Non-pigmented ciliary epithelial cell (primary cell): ENCODE results near the gene PWWP2B.

Experiments used
- DNase-seq: peaks from one replicate; pipeline ENCODE4 v3.0.0-alpha.2; 2010; ENCODE audit warnings: low read depth

PWWP2B gene

GRCh38 chr10:132394936-132395703 is 1.9 kb upstream of the PWWP2B start:
- no peak for DNase-seq

GRCh38 chr10:132395704-132396493 is 1.1 kb upstream of the PWWP2B start:
- DNase-seq, result no peak

DNA sequence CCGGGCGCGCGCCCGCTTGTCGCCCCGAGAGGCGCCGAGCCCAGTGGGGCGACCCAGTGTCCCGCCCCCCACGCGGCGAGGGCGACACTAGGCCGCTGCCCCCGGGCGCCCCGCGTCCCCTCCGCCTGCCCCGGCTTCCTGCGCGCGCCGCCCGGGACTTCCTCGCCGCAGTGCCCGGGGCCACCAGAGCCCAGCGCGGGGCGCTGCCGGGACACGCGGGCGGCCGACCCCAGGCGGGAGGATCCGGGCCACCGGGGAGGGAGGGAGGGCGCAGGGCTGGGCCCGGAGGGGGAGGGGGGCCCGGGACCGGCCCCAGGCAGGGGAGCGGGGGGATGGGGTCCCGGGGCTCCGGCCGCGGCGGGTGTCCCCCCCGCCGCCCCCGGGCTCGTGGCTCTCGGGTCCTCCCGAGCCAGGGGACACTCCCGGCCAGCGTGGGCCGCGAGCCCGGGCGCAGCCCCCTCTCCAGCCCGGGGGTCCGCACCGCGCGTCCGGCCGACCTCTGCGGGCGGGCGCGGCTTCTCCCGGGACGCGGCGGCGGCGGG is 435 bp upstream of the PWWP2B start:
- DNase-seq, result no peak

- no peak for DNase-seq
Measured at GRCh38 chr10:132397671-132398565, 918 bp downstream of the PWWP2B start.

DNA sequence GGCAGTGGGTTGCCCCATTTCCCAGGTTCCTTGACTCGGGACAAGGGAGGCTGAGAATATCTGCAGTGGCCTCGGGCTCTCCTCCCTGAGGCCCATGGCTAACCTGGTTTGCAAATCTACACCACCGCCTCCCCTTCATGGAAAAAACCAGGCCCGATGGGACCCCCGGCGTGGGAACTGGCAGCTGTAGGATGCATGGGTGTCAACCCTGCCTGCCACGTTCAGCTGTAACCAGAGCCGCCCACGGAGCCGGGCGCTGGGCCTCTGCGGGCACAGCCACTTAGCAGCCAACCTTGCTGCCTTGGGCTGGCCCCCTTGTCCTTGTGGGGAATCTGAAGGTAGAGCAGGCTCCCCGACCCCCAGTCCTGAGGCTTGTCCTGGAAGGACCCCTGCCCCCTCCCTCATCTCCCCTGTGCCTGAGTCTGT is 1.6 kb downstream of the PWWP2B start:
- DNase-seq, result no peak

GRCh38 chr10:132399117-132400035 is 2.4 kb downstream of the PWWP2B start:
- no peak for DNase-seq

GRCh38 chr10:132400041-132400546 is 3.1 kb downstream of the PWWP2B start:
- DNase-seq, result no peak

GRCh38 chr10:132400547-132401151 is 3.6 kb downstream of the PWWP2B start:
- no peak for DNase-seq

- DNase-seq, result no peak
Measured at GRCh38 chr10:132401401-132402118, 4.6 kb downstream of the PWWP2B start.

GRCh38 chr10:132402781-132403241 is 5.8 kb downstream of the PWWP2B start:
- no peak for DNase-seq

DNA sequence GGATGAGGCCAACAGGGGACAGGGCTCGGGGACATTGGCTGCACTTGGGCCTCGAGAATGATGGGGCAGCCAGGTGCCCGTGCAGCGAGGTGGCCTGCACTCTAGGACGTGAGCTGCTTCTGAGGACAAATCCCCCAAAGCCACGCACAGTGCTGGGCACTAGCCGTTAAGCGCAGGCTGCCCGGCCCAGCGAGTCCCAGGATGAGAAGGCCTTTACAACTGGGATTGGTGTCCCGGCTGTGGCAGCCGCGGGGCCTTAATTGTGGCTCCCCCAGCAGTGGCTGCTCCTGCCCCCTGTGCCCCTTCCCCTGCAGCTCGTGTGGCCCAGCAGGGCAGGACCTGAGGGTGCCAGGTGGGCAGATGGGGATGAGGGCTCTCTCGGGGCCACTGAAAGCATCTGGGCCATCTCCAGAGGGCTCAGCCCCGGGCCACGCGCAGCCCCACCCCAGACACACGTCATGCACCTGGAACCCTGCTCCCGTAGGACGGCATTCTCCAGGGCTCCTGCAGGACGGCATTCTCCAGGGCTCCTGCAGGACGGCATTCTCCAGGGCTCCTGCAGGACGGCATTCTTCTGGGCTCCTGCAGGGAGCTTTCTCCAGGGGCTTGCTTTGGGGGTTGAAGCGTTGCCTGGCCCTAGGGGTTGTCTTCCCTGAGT is 6.6 kb downstream of the PWWP2B start:
- no peak for DNase-seq

- no peak for DNase-seq
Measured at GRCh38 chr10:132404169-132404880, 7.3 kb downstream of the PWWP2B start.

- DNase-seq, result no peak
Measured at GRCh38 chr10:132404911-132405462, 8.0 kb downstream of the PWWP2B start.

- DNase-seq, result no peak
Measured at GRCh38 chr10:132405463-132405991, 8.5 kb downstream of the PWWP2B start.

DNA sequence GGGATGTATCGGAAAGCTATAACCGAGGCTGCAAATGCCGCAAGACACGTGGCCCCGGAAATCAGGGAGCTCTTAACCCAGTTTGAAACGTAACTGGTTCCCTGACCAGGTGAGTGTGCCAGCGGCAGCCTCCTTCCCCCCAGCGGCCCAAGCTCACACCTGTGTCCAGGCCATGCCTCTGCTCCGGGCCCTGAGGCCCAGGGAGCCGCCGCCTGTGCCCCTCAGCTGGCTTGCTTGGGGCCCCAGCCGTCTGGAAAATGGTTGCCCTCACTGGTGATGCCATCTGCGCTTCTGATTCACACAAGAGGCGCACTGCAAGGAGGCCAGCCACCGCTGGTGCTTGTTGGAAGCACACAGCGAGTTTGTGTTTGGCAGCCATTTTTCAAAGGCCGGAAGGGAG is 9.2 kb downstream of the PWWP2B start:
- no peak for DNase-seq

DNA sequence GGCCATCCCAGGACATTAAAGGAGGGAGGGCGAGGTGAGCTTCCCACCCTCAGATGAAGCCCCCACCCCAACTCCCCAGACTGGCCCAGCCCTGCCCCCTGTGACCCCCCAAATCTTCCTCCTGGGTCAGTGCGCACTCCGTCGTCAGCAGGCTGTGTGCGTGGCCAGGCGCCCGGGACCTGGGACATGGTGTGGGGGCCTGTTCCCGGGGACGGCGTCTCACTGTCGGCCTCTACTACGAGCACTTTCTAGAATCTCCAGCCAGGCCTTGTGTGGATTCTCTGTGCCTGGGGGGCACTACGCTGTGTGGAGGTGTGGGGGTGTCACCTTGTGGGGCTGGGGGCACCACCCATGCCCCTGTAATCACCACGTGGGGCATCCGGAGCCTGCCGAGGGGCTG is 9.8 kb downstream of the PWWP2B start:
- DNase-seq, result no peak

DNA sequence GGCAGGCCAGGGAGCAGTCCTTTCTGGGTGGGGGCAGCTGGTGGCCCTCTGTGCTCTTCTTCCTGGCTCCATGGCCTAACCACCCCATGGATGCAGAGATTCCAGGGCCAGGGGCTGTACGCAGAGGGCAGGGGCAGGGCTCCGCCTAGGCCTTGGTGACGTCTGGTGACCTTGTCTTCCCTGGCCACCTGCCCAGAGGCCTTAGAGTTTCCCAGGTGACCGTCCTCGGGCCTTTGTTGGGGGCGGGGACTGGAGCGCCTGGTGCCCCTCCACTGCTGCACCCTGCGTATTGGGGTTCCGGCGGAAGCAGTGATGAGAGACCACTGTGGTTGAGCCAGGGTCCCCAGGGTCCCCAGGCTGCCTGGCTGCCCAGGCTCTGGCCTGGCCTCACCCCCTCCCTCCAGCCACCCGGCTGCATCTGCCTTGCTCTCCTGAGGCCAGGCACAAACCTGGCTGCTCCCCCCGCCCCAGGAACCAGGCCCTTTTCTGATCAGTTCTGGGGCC is 10.3 kb downstream of the PWWP2B start:
- DNase-seq, result no peak
